Motor neuron (in vitro differentiated cells): ENCODE results near the gene DIP2B. TPM values are rescaled to one million over a fixed set of nuclear protein-coding genes. Genes with fewer than 3 reads are reported as not detected.

Experiments
- ATAC-seq, 8 experiments: fragments of 200-7000 bp; cut with Tn5 transposase; replicated peaks in 6 of 8; 2 replicates each; pipeline ENCODE4 v1.8.0; 2021; ENCODE audit warnings: mild to moderate bottlenecking in 8 of 8, moderate library complexity in 8 of 8
- H3K27ac ChIP-seq, 2 donors: fragments of 250-450 bp; sonication (Bioruptor Pico); 2 replicates each; pipeline ENCODE4 v1.9.0; 2021; ENCODE audit warnings: antibody characterized with exemption in 2 of 2, mild to moderate bottlenecking in 2 of 2, moderate library complexity in 1 of 2
- H3K4me1 ChIP-seq, 2 donors: fragments of 250-450 bp; sonication (Bioruptor Pico); replicated peaks in 1 of 2; 2 replicates each; pipeline ENCODE4 v1.6.1; 2021; ENCODE audit warnings: antibody characterized with exemption in 2 of 2, mild to moderate bottlenecking in 2 of 2, moderate library complexity in 1 of 2
- H3K4me3 ChIP-seq, 5 donors: fragments of 250-450 bp; sonication (Bioruptor Pico); 2 replicates each; pipeline ENCODE4 v1.9.0; 2021; ENCODE audit warnings: antibody characterized with exemption in 5 of 5, mild to moderate bottlenecking in 5 of 5, moderate library complexity in 4 of 5
- WGBS, 10 experiments: fragments of 450-650 bp; shearing (Covaris generic); methylation state at CpG; one replicate each; pipeline ENCODE4 v1.0.0; 2022; 5-methylcytosine and 5-hydroxymethylcytosine counted together
- in situ Hi-C, 9 experiments: fragments of 400-800 bp; cut with MboI; loops; one replicate each; pipeline ENCODE4 v1.15.0; 2021; ENCODE audit warnings: low sequenced_read_pairs in 9 of 9, low pct_unique_long_range_greater_than_20kb in 2 of 9; ENCODE audit not compliant: unreplicated experiment in 9 of 9
- total RNA-seq, 8 experiments: library from RNA; unstranded; fragments of 300-600 nt; gene quantifications; 2 replicates each; pipeline versions ENCODE4 v1.2.3 to v1.2.4, GENCODE V29; 2022

DIP2B gene
- total RNA-seq, 8 experiments from 2014 or later, result 20.8 to 68.6 (median 29.9) TPM

- WGBS, 10 experiments, result 70 to 100% (median 92%) methylated on average over 1 to 4 of the region's 5 CpGs; no CpG with 5 or more reads in 1 of the 10 experiments
- no peak overlapping the region for H3K27ac ChIP-seq
- in situ Hi-C loops, result loop anchor here in 5 of 9 experiments (25.0 kb wide), 1 partner anchor 130 kb away; the partner anchor contains the start of gene DIP2B (in 5 of the 5)
- no peak for ATAC-seq
- no peak overlapping the region for H3K4me3 ChIP-seq
- H3K4me1 ChIP-seq, result no peaks in the 10 kb centered on the region
These were observed 138.0 kb downstream of the DIP2B start for GRCh38 chr12:50642761-50643160.

DNA sequence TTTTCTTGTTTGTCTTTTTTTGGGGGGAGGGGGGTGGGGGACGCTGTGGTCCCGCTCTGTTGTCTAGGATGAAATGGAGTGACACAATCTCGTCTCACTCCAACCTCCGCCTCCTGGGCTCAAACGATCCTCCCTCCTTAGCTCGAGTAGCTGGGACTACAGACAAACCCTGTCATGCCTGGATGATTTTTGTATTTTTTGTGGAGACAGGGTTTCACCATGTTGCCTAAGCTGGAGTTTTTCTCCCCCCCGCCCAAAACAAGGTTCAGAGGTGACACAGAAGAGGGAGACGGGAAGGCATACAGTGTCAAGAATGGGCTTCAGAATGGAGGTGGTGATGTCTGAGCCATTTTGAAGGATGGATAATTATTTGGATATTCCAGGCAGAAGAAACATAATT is 142.2 kb downstream of the DIP2B start:
- Histone ChIP-seq H3K4me1 (no peaks in the 10 kb centered on the region), H3K27ac (no peak overlapping the region), H3K4me3 (no peak overlapping the region)
- in situ Hi-C loops, result loop anchor here in 5 of 9 experiments (25.0 kb wide), 1 partner anchor 135 kb away; the partner anchor contains the start of gene DIP2B (in 5 of the 5)
- 73 to 100% (median 83%) methylated on average over 1 to 6 of the region's 8 CpGs; no CpG with 5 or more reads in 3 of the 10 experiments for WGBS, 10 experiments
- no peak for ATAC-seq

DNA sequence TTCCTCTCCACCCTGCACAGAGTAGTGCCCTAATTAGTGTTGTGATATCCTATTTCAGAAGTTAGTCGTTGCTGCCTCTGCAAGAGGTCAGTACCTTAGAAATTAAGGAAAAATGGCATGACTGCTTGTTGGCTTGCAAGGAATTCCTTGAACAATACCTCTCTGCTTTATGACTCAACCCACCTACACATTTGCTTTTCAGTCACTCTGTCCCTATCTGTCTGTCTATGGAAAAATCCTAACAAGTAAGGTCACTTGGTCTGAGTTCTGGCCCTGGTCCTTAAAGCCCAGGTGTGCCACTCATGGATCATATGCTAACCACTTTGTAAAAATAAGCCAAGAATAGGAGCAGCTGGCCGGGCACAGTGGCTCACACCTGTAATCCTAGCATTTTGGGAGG is 142.7 kb downstream of the DIP2B start:
- in situ Hi-C loops, result loop anchor here in 5 of 9 experiments (25.0 kb wide), 1 partner anchor 135 kb away; the partner anchor contains the start of gene DIP2B (in 5 of the 5)
- no peak overlapping the region for H3K27ac ChIP-seq
- H3K4me3 ChIP-seq, result no peak overlapping the region
- no peak for ATAC-seq
- 29 to 80% (median 72%) methylated on average over 1 to 2 of the region's 2 CpGs; no CpG with 5 or more reads in 4 of the 10 experiments for WGBS, 10 experiments
- H3K4me1 ChIP-seq, result no peaks in the 10 kb centered on the region

DNA sequence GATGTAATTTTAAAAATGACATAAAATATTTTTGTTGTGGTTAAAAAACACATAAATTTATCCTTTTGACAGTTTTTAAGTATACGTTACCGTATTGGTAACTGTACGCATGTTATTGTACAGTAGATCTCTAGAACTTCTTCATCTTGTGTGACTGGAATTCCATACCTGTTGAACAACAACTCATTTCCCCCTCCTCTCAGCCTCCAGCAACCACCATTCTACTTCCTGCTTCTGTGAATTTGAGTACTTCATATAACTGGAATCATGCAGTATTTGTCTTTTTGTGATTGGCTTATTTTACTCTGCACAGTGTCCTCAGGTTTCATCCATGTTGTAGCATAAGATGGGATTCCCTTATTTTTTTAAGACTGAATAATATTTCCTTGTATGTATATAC is 145.5 kb downstream of the DIP2B start:
- Histone ChIP-seq H3K27ac (no peak overlapping the region), H3K4me3 (no peak overlapping the region), H3K4me1 (no peaks in the 10 kb centered on the region)
- WGBS, 10 experiments, result 90 to 100% (median 96%) methylated on average over 3 of the region's 3 CpGs; no CpG with 5 or more reads in 2 of the 10 experiments
- in situ Hi-C loops, result no loop called here
- no peak for ATAC-seq

- WGBS, 10 experiments, result 65 to 100% (median 90%) methylated on average over 1 to 5 of the region's 5 CpGs
- ATAC-seq, result no peak
- Histone ChIP-seq H3K27ac (no peak overlapping the region), H3K4me1 (peaks cover 0 to 2% of the 10 kb centered on the region in 2 donors), H3K4me3 (no peak overlapping the region)
- in situ Hi-C loops, result no loop called here
These were observed 150.7 kb downstream of the DIP2B start for GRCh38 chr12:50655374-50655921.

DNA sequence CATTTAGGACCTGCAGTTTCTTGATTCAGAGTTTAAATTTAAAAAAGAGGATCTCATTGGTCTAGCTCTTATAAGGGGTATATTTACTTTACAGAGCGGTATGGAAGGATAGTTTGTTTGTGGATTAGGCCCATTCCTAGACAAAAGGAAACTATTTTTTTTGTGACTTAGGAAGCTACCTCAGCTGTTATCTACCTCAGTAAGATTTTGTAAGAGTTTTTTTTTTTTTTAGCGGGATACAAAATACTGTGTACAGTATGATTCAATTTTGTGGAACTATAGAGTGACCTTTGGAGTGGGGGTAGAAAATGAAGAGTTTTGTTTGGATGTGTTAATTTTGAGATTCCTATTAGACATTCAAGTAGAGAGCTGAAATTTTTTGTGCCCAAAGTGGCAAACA is 154.5 kb downstream of the DIP2B start:
- no peak overlapping the region for H3K4me3 ChIP-seq
- in situ Hi-C loops, result no loop called here
- peaks cover 5 to 7% of the 10 kb centered on the region in 2 donors for H3K4me1 ChIP-seq
- no peak for ATAC-seq
- 95 to 100% (median 100%) methylated on average over 1 to 2 of the region's 2 CpGs; no CpG with 5 or more reads in 1 of the 10 experiments for WGBS, 10 experiments
- no peak overlapping the region for H3K27ac ChIP-seq

- no peak overlapping the region for H3K4me3 ChIP-seq
- 80 to 97% (median 90%) methylated on average over 1 to 6 of the region's 6 CpGs for WGBS, 10 experiments
- in situ Hi-C loops, result no loop called here
- H3K4me1 ChIP-seq, result peaks cover 7 to 10% of the 10 kb centered on the region in 2 donors
- peak in 1 of 8 experiments; percentile 34 for ATAC-seq
- no peak overlapping the region for H3K27ac ChIP-seq
These were observed 155.1 kb downstream of the DIP2B start for GRCh38 chr12:50659690-50660424.

GRCh38 chr12:50660425-50660822 is 155.6 kb downstream of the DIP2B start:
- no peak for ATAC-seq
- WGBS, 10 experiments, result 67 to 100% (median 90%) methylated on average over 1 to 2 of the region's 2 CpGs; no CpG with 5 or more reads in 1 of the 10 experiments
- Histone ChIP-seq H3K27ac (no peak overlapping the region), H3K4me1 (peaks cover 7 to 15% of the 10 kb centered on the region in 2 donors), H3K4me3 (no peak overlapping the region)
- in situ Hi-C loops, result no loop called here

DNA sequence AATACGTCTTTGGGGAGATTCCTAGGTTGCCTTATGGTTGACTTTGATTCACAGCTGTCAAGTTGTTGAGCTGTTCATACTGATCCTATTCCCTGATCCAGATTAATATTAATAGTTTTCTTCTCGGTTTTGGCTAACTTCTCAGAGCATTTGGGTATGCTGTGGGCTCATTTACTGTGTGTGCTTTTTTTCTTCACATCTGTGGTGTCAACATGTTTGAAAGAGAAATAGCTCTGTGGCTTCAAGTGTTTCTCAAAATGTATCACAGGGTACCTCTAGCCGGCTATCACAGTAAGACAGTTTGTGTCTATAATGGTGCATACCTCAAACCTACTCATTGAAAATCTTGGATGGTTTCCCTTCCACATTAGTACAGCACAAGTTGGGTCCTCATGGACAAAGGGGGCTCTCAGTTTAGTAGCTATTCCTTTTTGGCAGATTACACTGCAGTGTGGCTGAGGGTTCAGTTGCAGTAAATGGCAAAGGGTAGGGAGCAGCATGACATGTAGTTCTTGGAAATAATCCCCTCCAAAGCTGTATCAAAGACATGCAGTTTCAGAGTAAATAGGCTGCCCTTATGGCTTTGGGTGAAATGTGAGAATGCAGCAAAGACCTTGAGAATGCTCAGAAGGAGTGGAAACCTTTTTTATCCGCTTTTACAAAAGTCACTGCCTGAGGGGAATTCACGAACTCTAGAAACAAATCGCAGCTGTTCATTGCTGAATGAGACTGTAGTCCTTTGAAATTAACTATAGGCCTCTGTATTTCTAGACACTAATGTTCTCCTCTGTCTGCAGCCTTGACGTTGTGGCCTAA is 156.7 kb downstream of the DIP2B start:
- Histone ChIP-seq H3K4me1 (peaks cover 7 to 15% of the 10 kb centered on the region in 2 donors), H3K4me3 (no peak overlapping the region), H3K27ac (no peak overlapping the region)
- ATAC-seq, result peak in 1 of 8 experiments; percentile 65
- 37 to 96% (median 75%) methylated on average over 4 to 7 of the region's 7 CpGs; no CpG with 5 or more reads in 2 of the 10 experiments for WGBS, 10 experiments
- in situ Hi-C loops, result no loop called here

GRCh38 chr12:50662116-50662510 is 157.3 kb downstream of the DIP2B start:
- no peak overlapping the region for H3K27ac ChIP-seq
- in situ Hi-C loops, result no loop called here

DNA sequence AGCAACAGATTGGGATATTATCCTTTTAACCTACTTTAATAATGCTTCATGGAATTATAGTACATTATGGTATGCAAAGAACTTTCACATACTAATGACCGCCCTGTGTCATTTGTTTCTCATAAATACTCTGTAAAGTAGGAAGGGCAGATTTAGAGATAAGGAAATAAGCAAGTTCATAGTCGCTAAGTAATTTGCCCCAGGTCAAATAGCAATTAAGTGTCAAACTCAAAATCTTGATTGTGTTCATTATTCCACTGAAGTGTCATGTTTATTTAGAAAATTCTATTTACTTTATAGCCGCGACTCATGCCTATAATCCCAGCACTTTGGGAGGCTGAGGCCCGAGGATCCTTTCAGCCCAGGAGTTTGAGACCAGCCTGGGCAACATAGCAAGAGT is 160.4 kb downstream of the DIP2B start:
- no peak overlapping the region for H3K27ac ChIP-seq
- peaks cover 5 to 15% of the 10 kb centered on the region in 2 donors for H3K4me1 ChIP-seq
- WGBS, 10 experiments, result 60 to 100% (median 95%) methylated on average over 1 to 5 of the region's 5 CpGs
- ATAC-seq, result peak in 1 of 8 experiments; percentile 24
- in situ Hi-C loops, result no loop called here
- no peak overlapping the region for H3K4me3 ChIP-seq

More at GRCh38 chr12:50662116-50662510, 157.3 kb downstream of the DIP2B start:
- Histone ChIP-seq H3K4me3 (no peak overlapping the region), H3K4me1 (peaks cover 7 to 15% of the 10 kb centered on the region in 2 donors)
- WGBS, 10 experiments, result 83 to 100% (median 100%) methylated on average over 1 of the region's 1 CpG; no CpG with 5 or more reads in 4 of the 10 experiments
- ATAC-seq, result no peak

- ATAC-seq, result no peak
- H3K4me1 ChIP-seq, result peaks cover 5 to 15% of the 10 kb centered on the region in 2 donors
- H3K4me3 ChIP-seq, result no peak overlapping the region
- 20 to 100% (median 90%) methylated on average over 1 of the region's 1 CpG; no CpG with 5 or more reads in 3 of the 10 experiments for WGBS, 10 experiments
- in situ Hi-C loops, result no loop called here
- H3K27ac ChIP-seq, result no peak overlapping the region
These were observed 160.8 kb downstream of the DIP2B start for GRCh38 chr12:50665609-50666008.
